HepG2 (cell line): Measurements from ENCODE around the gene PUM1. TPM values are rescaled to one million over a fixed set of nuclear protein-coding genes. Genes with fewer than 3 reads are reported as not detected.
A peak's percentile ranks its signal among the peaks of the same experiment; 100 is the strongest.

Experiments used
- ATAC-seq: fragments of 200-7000 bp; cut with Tn5 transposase; 3 replicates; pipeline ENCODE4 v1.9.1; 2020; ENCODE audit warnings: mild to moderate bottlenecking, moderate library complexity
- BruUV-seq: library from RNA; stranded (reverse); fragments of 400-500 nt; replicated peaks from 2 replicates; lab custom pipeline; 2021; lab: Mats Ljungman, UMichigan
- CTCF ChIA-PET: fragments of 300-600 bp; formaldehyde crosslinking; extraction: SDS; loops from one replicate; lab custom pipeline; 2021; ENCODE audit warnings: low total read pairs, inconsistent platforms, low intra/inter-chr PET ratio; lab: Yijun Ruan, JAX
- POLR2A ChIA-PET: fragments of 350-600 bp; sonication (Branson Sonifier 250); formaldehyde crosslinking; loops from one replicate; lab custom pipeline; 2020; ENCODE audit warnings: antibody characterized with exemption, inconsistent platforms; lab: Yijun Ruan, JAX
- DNase-seq: peaks from one replicate; pipeline ENCODE4 v3.0.0-alpha.2; 2015; ENCODE audit warnings: low spot score
- FAIRE-seq: peaks from 3 replicates; lab custom pipeline; 2011; peaks lifted over from hg19 to GRCh38; lab: Jason Lieb, UNC
- H2AFZ ChIP-seq: one replicate; pipeline ENCODE4 v1.6.1; 2011; ENCODE audit warnings: low read length, inconsistent platforms
- H3K27ac ChIP-seq: fragments of 300-600 bp; 3 replicates; pipeline ENCODE4 v1.8.0; 2011; ENCODE audit warnings: mixed run types, mild to moderate bottlenecking, mixed read lengths, low read length, inconsistent platforms; ENCODE audit not compliant: insufficient read depth; ENCODE audit errors: extremely low read length
- H3K27me3 ChIP-seq, 2 experiments: fragments of 200-600 bp in 1 of 2; 2 replicates in 1 of 2; 3 replicates in 1 of 2; pipeline versions ENCODE4 v1.6.0 to v1.8.0; 2011; ENCODE audit warnings: low read length in 2 of 2, mild to moderate bottlenecking in 2 of 2, moderate library complexity in 2 of 2, inconsistent platforms in 1 of 2; ENCODE audit not compliant: insufficient read depth in 2 of 2, control insufficient read depth in 1 of 2
- H3K36me3 ChIP-seq, 2 experiments: fragments of 200-600 bp in 1 of 2; replicated peaks in 1 of 2; 2 replicates in 1 of 2; 3 replicates in 1 of 2; pipeline versions ENCODE4 v1.5.1 to v1.8.0; 2011; ENCODE audit warnings: low read length in 2 of 2, inconsistent platforms in 1 of 2; ENCODE audit not compliant: insufficient read depth in 2 of 2, control insufficient read depth in 1 of 2
- H3K4me1 ChIP-seq: 2 replicates; pipeline ENCODE4 v1.5.1; 2012; ENCODE audit warnings: low read length, inconsistent platforms; ENCODE audit not compliant: insufficient read depth
- H3K4me2 ChIP-seq: 2 replicates; pipeline ENCODE4 v1.6.0; 2011; ENCODE audit warnings: low read depth, low read length, inconsistent platforms
- H3K4me3 ChIP-seq, 3 experiments: fragments of 200-600 bp in 1 of 3; sonication (generic), shearing (Covaris generic) in 1 of 3; replicated peaks in 1 of 3; 2 replicates each; pipeline ENCODE4 v1.5.1; 2011 to 2016; ENCODE audit warnings: low read length in 3 of 3, inconsistent platforms in 2 of 3, low read depth in 2 of 3, mild to moderate bottlenecking in 2 of 3, control low read depth in 1 of 3, mixed read lengths in 1 of 3; ENCODE audit not compliant: insufficient read depth in 1 of 3
- H3K79me2 ChIP-seq: one replicate; pipeline ENCODE4 v1.6.1; 2011; ENCODE audit warnings: low read length, inconsistent platforms; ENCODE audit not compliant: insufficient read depth
- H3K9ac ChIP-seq: 2 replicates; pipeline ENCODE4 v1.6.0; 2011; ENCODE audit warnings: mild to moderate bottlenecking, low read depth, low read length, inconsistent platforms; ENCODE audit not compliant: insufficient read depth
- H3K9me3 ChIP-seq: 2 replicates; pipeline ENCODE4 v1.5.1; 2012; ENCODE audit warnings: mild to moderate bottlenecking, low read length
- H4K20me1 ChIP-seq: 2 replicates; pipeline ENCODE4 v1.6.0; 2011; ENCODE audit warnings: inconsistent platforms, mild to moderate bottlenecking, low read length, moderate library complexity; ENCODE audit not compliant: insufficient read depth
- GABPB1 ChIP-seq: IDR thresholded peaks from 2 replicates; pipeline ENCODE4 v1.6.1; 2016; ENCODE audit warnings: mild to moderate bottlenecking, missing genetic modification reagents, moderate library complexity, missing compliant biosample characterization
- MXD1 ChIP-seq: sonication (generic); formaldehyde crosslinking; IDR thresholded peaks from 2 replicates; pipeline ENCODE4 v1.4.0; 2020; ENCODE audit warnings: mild to moderate bottlenecking, missing genetic modification reagents
- SIX1 ChIP-seq: sonication (generic); formaldehyde crosslinking; IDR thresholded peaks from 2 replicates; pipeline ENCODE4 v1.4.0; 2020; ENCODE audit warnings: missing genetic modification reagents, borderline replicate concordance
- THAP9 ChIP-seq: sonication (generic); formaldehyde crosslinking; IDR thresholded peaks from 2 replicates; pipeline ENCODE4; 2020; ENCODE audit warnings: missing genetic modification reagents, mild to moderate bottlenecking, borderline replicate concordance
- ZNF280B ChIP-seq: sonication (generic); formaldehyde crosslinking; IDR thresholded peaks from 2 replicates; pipeline ENCODE4 v1.5.0; 2020; ENCODE audit warnings: missing genetic modification reagents, mild to moderate bottlenecking, borderline replicate concordance
- ZNF547 ChIP-seq: sonication (generic); formaldehyde crosslinking; IDR thresholded peaks from 2 replicates; pipeline ENCODE4 v1.5.1; 2020; ENCODE audit warnings: mild to moderate bottlenecking, missing genetic modification reagents
- ZNF792 ChIP-seq: IDR thresholded peaks from 2 replicates; pipeline ENCODE4 v1.6.1; 2016
- WGBS: methylation state at CpG from one replicate; pipeline ENCODE4 v1.1.6; 2017; ENCODE audit warnings: low lambda C conversion rate; 5-methylcytosine and 5-hydroxymethylcytosine counted together
- in situ Hi-C: cut with HindIII; loops from 2 replicates; pipeline ENCODE4 v1.10.0; 2017; ENCODE audit warnings: low pct_unique_long_range_greater_than_20kb; ENCODE audit not compliant: extremely low pct_ligation_motif_present
- intact Hi-C: fragments of 100-400 bp; cut with micrococcal nuclease; formaldehyde crosslinking; loops from one replicate; pipeline ENCODE4 v1.10.0; 2022; ENCODE audit not compliant: unreplicated experiment
- polyA plus RNA-seq, 8 experiments: library from polyadenylated mRNA; depleted of rRNA in 3 of 8; stranded (reverse) in 7 of 8; unstranded in 1 of 8; fragments of >200 nt; fragmentation: Illumina TruSeq in 4 of 8; extraction: Trizol in 4 of 8; gene quantifications; 2 replicates each; pipeline versions ENCODE4 v1.2.1 to v1.2.3, GENCODE V29; 2011 to 2016; ENCODE audit warnings: low read depth in 4 of 8, missing spikeins in 1 of 8, mixed read lengths in 1 of 8; ENCODE audit not compliant: insufficient read depth in 1 of 8
- total RNA-seq, 5 experiments: library from RNA; depleted of rRNA; stranded (reverse); fragments of >200 nt; fragmentation: Illumina TruSeq; extraction: Trizol; gene quantifications; 2 replicates each; pipeline ENCODE4 v1.2.3, GENCODE V29; 2016; ENCODE audit warnings: low read depth in 1 of 5
- TF ChIP-seq, protein P1 (sequence below): sonication (generic); formaldehyde crosslinking; IDR thresholded peaks from 2 replicates; pipeline ENCODE4 v1.8.1; 2023; ENCODE audit warnings: missing genetic modification reagents, mild to moderate bottlenecking, borderline replicate concordance

The PUM1 gene
- total and polyA plus RNA-seq, 2 of the 13 experiments (the other 11 are each of a cell fraction or from before 2014, with no cell fraction given) = 64.7 to 91.0 TPM

- TF ChIP-seq MXD1 (CRISPR knock-in tag) (no peak), GABPB1 (CRISPR knock-in tag) (0 out of 2 replicates have a peak, but pooled peaks have one; percentile 28)
- no peaks in the 10 kb centered on the region for H3K36me3 ChIP-seq
- POLR2A ChIA-PET = interaction anchor here (1.0 kb wide), 1 partner anchor 65 kb away, joined by 4 read pairs; no protein-coding TSS in a partner anchor
- H3K79me2 ChIP-seq = no peaks in the 10 kb centered on the region
- H3K4me1 ChIP-seq = peaks cover 26% of the 10 kb centered on the region
- in situ Hi-C loops = loop anchor here (5.0 kb wide), 2 partner anchors 111 to 196 kb away; no protein-coding TSS in a partner anchor
- no peak for DNase-seq
- no peak overlapping the region for H3K4me3 ChIP-seq
- no peak for ATAC-seq
- no peak overlapping the region for H3K9ac ChIP-seq
- WGBS = no CpG with 5 or more reads among the region's 10 CpGs
- H3K27ac ChIP-seq = no peak overlapping the region
- H3K9me3 ChIP-seq = no peaks in the 10 kb centered on the region
- no peak overlapping the region for H2AFZ ChIP-seq
- peaks cover 4 to 19% of the 10 kb centered on the region in 2 experiments; a peak in 4 of 5 replicates for H3K27me3 ChIP-seq
- intact Hi-C loops = no loop called here
- H3K4me2 ChIP-seq = no peak overlapping the region
- CTCF ChIA-PET = interaction anchor here (4.3 kb wide), 1 partner anchor 111 kb away, joined by 72 read pairs; no protein-coding TSS in a partner anchor
- H4K20me1 ChIP-seq = no peaks in the 10 kb centered on the region
- BruUV-seq = no TSS peak
- FAIRE-seq = no peak
Measured at GRCh38 chr1:30912913-30913652, 152.4 kb downstream of the PUM1 start.

DNA sequence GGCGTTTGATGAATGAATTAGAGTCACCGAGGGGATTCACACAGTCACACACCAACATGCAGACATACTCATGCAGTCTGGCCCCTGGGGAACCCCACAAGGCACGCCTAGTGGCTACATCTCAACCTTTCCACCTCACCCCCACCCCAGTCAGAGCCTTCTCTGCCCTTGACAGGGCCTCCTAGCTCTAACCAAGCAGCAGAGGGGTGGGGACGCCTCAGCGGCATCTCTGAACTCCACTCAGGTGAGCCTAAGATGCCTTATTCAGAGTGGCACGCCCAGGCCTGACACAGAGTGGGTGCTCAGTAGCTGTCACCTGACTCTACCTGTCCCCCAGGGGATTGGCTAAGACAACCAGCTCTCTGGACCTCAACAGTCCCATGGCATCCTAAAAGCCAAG, 153.3 kb downstream of the PUM1 start:
- H3K4me3 ChIP-seq = no peak overlapping the region
- TF ChIP-seq ZNF280B (CRISPR knock-in tag) (no peak), ZNF547 (CRISPR knock-in tag) (no peak), ZNF792 (no peak), THAP9 (CRISPR knock-in tag) (no peak), SIX1 (CRISPR knock-in tag) (no peak)
- TF ChIP-seq, protein P1, sequence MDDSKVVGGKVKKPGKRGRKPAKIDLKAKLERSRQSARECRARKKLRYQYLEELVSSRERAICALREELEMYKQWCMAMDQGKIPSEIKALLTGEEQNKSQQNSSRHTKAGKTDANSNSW (CRISPR knock-in tag) = no peak
- H3K27ac ChIP-seq = no peak overlapping the region
- no peak overlapping the region for H3K9ac ChIP-seq
- H3K4me1 ChIP-seq = peaks cover 26% of the 10 kb centered on the region
- DNase-seq = no peak
- no peaks in the 10 kb centered on the region for H3K9me3 ChIP-seq
- no peak for FAIRE-seq
- no TSS peak for BruUV-seq
- WGBS = 10% methylated on average over 2 of the region's 6 CpGs
- H4K20me1 ChIP-seq = no peaks in the 10 kb centered on the region
- ChIA-PET CTCF (interaction anchor here (1.8 to 4.3 kb wide), 3 partner anchors 111 to 130 kb away, joined by 3 to 72 read pairs (median 16); no protein-coding TSS in a partner anchor), POLR2A (no interaction called here)
- H3K36me3 ChIP-seq = no peaks in the 10 kb centered on the region
- intact Hi-C loops = no loop called here
- in situ Hi-C loops = loop anchor here (5.0 kb wide), 2 partner anchors 110 to 195 kb away; no protein-coding TSS in a partner anchor
- no peak for ATAC-seq
- H3K4me2 ChIP-seq = no peak overlapping the region
- no peaks in the 10 kb centered on the region for H3K79me2 ChIP-seq
- no peak overlapping the region for H2AFZ ChIP-seq
- H3K27me3 ChIP-seq = peaks cover 5 to 27% of the 10 kb centered on the region in 2 experiments
